Thoracic aorta (tissue), 2 donors: ENCODE results near the gene CGB3. TPM values are rescaled to one million over a fixed set of nuclear protein-coding genes. Genes with fewer than 3 reads are reported as not detected.
"Not testable (repeated sequence)": the region's sequence is repeated elsewhere in the genome, so short reads cannot be mapped to it uniquely, and the experiment has no call there.

Experiments
- ATAC-seq: fragments of 150-250 bp; one replicate; pipeline ENCODE4 v1.8.0; 2017; ENCODE audit warnings: low read depth; ENCODE audit not compliant: insufficient number of reproducible peaks, low FRiP score
- DNase-seq: peaks from one replicate; pipeline ENCODE4 v3.0.0-alpha.2; 2020; ENCODE audit warnings: low spot score
- H3K27ac ChIP-seq, 2 donors: fragments of 200-600 bp; sonication (generic); 1 replicate in 1 of 2; 2 replicates in 1 of 2; pipeline ENCODE4 v1.5.1; 2016; ENCODE audit warnings: mild to moderate bottlenecking in 2 of 2, moderate library complexity in 2 of 2
- H3K27me3 ChIP-seq: fragments of 200-600 bp; sonication (generic); replicated peaks from 2 replicates; pipeline ENCODE4 v1.6.0; 2016; ENCODE audit warnings: mild to moderate bottlenecking; ENCODE audit not compliant: insufficient read depth
- H3K36me3 ChIP-seq: fragments of 200-600 bp; sonication (generic); one replicate; pipeline ENCODE4 v1.5.1; 2016
- H3K4me1 ChIP-seq, 2 donors: fragments of 200-600 bp; sonication (generic); 1 replicate in 1 of 2; 2 replicates in 1 of 2; pipeline versions ENCODE4 v1.5.1 to v1.6.0; 2016; ENCODE audit warnings: low read depth in 2 of 2, mild to moderate bottlenecking in 1 of 2; ENCODE audit not compliant: control insufficient read depth in 1 of 2
- H3K4me3 ChIP-seq: fragments of 200-600 bp; sonication (generic); 2 replicates; pipeline ENCODE4 v1.5.1; 2016; ENCODE audit warnings: mild to moderate bottlenecking
- H3K9me3 ChIP-seq: fragments of 200-600 bp; sonication (generic); 2 replicates; pipeline ENCODE4 v1.5.1; 2016
- total RNA-seq, 2 donors: library from RNA; depleted of rRNA; stranded (reverse); fragments of >200 nt; gene quantifications; one replicate each; pipeline versions ENCODE4 v1.1.0 to v1.2.3, GENCODE V29; 2016
- TF ChIP-seq, protein P1 (sequence below): fragments of 200-600 bp; sonication (generic); IDR thresholded peaks from one replicate; pipeline ENCODE4 v1.5.1; 2019; ENCODE audit warnings: antibody characterized with exemption

CGB3 gene
- total RNA-seq, 2 donors from 2014 or later = not detected

DNA sequence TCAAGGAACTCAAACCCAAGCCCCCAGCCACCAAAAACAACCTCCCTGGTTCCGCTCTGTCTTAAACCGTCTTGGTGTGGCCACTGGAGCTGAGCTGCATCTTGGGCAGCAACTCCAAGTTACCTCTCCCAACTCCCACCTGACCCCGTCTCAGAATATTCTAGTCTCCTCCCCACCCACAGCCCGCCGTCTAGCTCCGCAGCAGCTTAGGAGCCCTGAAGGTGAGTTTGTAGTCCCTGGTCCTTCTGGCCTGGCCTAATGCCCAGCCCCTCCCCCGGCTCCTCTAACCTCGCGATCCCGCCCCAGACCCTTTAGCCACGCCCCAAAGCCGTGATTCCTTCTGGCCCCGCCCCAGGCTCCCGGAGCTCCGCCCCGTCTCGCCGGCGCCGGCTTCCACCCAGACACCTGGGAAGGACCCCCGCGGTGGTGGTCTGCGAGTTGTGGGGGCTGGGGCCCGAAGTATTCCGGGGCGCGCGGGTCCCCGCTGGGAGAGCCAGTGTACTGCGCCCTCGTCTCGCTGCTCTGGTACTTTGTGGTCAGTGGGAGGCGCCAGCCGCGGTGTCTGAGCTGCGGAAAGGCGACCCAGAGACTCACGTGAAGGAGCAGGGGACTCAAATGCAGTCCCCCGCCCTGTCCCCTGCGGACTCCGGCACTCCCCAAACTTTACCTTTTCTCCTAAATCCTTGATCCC, 4.7 kb downstream of the CGB3 start:
- TF ChIP-seq, protein P1, sequence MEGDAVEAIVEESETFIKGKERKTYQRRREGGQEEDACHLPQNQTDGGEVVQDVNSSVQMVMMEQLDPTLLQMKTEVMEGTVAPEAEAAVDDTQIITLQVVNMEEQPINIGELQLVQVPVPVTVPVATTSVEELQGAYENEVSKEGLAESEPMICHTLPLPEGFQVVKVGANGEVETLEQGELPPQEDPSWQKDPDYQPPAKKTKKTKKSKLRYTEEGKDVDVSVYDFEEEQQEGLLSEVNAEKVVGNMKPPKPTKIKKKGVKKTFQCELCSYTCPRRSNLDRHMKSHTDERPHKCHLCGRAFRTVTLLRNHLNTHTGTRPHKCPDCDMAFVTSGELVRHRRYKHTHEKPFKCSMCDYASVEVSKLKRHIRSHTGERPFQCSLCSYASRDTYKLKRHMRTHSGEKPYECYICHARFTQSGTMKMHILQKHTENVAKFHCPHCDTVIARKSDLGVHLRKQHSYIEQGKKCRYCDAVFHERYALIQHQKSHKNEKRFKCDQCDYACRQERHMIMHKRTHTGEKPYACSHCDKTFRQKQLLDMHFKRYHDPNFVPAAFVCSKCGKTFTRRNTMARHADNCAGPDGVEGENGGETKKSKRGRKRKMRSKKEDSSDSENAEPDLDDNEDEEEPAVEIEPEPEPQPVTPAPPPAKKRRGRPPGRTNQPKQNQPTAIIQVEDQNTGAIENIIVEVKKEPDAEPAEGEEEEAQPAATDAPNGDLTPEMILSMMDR = no peak
- no peak overlapping the region for H3K27ac ChIP-seq
- no peaks in the 10 kb centered on the region for H3K27me3 ChIP-seq
- no peak for DNase-seq
- no peak for ATAC-seq
- H3K9me3 ChIP-seq = no peaks in the 10 kb centered on the region
- H3K36me3 ChIP-seq = peaks cover 5% of the 10 kb centered on the region
- peaks cover 15 to 24% of the 10 kb centered on the region in 2 donors for H3K4me1 ChIP-seq
- H3K4me3 ChIP-seq = peak overlapping the region; percentile 73

DNA sequence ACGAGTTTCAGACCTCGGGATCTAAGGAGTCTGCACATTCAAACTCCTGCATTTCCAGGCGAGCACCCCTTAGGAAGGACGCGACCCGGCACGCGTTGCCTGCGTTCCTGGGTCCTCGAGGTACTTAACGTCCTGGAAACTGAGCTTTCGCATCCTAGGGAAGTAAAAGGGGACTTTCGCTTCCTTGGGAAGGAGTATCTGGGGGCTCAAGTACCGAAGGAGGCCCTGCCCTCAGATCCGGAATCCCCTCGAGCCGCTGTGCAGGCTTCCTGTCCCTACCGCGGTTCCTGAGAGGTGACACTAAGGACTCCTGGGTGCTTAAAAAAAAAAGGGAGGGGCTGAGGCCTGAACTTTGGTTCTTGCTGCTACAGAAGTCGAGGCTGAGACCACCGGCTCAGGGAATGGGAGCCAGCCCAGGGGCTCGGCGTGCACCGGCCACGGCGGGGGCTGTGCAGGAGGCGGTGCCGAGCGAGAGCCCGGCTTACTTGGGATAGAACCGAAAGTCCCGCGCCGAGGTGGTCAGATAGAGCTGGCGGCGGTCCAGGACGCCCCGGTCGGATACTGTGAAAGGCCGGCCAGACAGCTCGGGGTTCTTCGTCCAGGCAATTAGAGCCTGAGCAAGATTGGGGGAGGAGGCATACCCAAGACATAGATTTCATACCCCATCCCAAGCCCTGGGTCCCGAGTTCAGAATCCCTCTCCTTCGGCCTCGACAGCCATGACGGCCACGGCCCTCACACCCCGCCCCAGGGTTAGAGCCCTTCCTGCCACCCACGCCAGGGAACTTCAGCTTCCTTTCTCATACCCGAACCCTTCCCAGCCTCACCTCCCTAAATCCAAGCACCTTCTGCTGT, 5.5 kb downstream of the CGB3 start:
- not testable (repeated sequence) for H3K9me3 ChIP-seq, ATAC-seq, H3K27me3 ChIP-seq, H3K36me3 ChIP-seq, DNase-seq, H3K27ac ChIP-seq
- Histone ChIP-seq H3K4me3 (peak overlapping the region; percentile 73), H3K4me1 (peaks cover 15 to 24% of the 10 kb centered on the region in 2 donors)

DNA sequence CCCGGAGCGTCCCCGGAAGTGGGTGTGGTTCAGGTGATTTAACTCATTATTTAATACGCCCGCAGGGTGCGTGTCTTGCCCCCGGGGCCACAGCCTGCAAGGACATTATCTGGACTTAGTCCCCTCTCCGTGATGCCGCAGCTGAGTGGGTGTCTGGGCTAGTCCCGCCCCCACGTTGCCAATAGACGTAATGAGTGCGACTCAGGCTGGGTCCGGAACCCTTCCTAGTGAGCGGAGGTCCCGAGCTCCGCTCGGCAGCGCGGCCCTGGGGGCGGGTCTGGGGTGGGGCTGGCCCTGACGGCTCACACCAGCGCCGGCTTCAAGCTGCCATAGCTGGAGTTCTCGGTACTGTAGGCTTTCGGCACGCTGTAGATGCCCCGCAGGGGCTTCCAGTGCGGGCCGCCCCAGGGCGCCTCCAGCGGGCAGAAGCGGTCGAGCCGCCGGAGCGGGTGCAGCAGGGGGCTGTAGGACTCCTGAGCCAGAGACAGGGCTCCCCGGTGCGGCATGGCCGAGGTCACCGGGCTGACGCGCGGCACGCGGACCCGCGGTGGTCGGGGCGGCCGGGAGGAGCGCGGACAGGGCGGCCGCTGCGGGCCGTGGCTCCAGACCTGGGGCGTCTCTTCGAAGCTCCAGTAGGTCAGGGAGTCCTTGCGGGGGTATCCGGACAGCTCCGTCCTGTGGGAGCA, 6.3 kb downstream of the CGB3 start:
- peaks cover 15 to 24% of the 10 kb centered on the region in 2 donors for H3K4me1 ChIP-seq
- H3K27me3 ChIP-seq = no peaks in the 10 kb centered on the region
- DNase-seq = no peak
- H3K9me3 ChIP-seq = no peaks in the 10 kb centered on the region
- no peak overlapping the region for H3K27ac ChIP-seq
- H3K36me3 ChIP-seq = peaks cover 5% of the 10 kb centered on the region
- TF ChIP-seq, protein P1 = peak; percentile 54
- no peak for ATAC-seq
- H3K4me3 ChIP-seq = peak overlapping the region; percentile 73

DNA sequence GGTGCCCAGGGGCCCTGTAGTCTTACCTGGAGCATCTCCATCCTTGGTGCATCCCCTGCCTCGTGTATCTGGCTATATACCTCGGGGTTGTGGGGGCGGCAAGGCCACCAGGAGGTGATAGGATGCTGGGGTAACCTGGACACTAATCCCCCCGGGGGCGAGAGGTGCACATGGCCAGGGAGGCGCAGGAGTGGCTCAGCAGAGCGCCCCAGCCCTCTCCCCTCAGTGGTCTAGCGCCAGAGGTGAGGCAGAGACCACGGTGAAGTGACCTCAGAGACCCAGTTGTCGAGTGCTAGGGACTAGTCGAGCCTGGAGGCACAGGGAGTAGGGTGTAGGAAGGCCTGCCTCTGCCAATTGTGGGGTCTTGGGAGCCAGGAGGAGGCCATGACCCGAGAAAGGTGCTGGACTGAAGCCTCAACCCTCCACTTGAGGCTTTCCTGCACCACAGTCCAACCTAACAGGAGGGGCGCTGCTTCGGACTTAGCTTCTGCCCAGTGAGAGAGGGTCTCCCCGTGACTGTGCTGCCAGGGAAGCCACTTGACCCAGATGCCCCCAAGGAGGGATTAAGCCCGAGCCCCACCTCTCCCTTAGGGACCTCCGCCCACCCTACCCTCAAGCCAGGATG, 7.0 kb downstream of the CGB3 start, which contains the start of gene LHB:
LHB (minus strand) TSS at position 51 of the 625 bp plus-strand sequence; CDS start at position 41, 10 bp downstream.
- TF ChIP-seq, protein P1 = no peak
- no peak for ATAC-seq
- no peak for DNase-seq
- Histone ChIP-seq H3K4me1 (peaks cover 15 to 24% of the 10 kb centered on the region in 2 donors), H3K27me3 (no peaks in the 10 kb centered on the region), H3K9me3 (no peaks in the 10 kb centered on the region), H3K27ac (no peak within 1 kb of the TSS), H3K4me3 (peak within 1 kb of the TSS; percentile 73), H3K36me3 (peaks cover 5% of the 10 kb centered on the region)

DNA sequence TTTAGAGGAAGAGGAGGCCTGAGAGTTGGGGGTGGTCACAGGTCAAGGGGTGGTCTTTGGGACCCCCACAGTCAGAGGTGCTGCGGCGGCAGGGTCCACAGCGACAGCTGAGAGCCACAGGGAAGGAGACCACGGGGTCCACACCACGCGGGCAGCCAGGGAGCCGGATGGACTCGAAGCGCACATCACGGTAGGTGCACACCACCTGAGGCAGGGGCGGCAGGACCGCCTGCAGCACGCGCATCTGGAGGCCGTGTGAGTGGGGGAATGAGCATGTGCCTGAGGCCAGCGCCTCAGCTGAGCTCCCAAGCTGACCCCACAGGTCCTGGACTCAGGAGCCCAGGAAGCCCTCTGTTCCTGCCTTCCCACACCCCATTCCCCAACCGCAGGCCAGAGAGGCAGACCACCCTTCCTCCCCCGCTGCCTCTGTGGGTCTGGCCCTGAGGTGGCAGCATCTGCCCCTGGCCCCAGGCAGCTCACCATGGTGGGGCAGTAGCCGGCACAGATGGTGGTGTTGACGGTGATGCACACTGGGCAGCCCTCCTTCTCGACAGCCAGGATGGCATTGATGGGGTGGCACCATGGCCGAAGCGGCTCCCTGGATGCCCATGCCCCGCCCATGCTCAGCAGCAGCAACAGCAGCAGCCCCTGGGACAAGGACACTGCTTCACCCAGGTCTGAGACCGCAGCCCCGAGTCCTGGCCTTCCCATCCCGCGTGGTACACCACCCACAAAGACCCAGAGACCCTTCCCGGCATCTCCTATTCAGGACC, 7.9 kb downstream of the CGB3 start:
- ATAC-seq (no peak), DNase-seq (no peak)
- H3K27me3 ChIP-seq = no peaks in the 10 kb centered on the region
- H3K27ac ChIP-seq = no peak overlapping the region
- H3K4me3 ChIP-seq = no peak overlapping the region
- TF ChIP-seq, protein P1 = no peak
- H3K4me1 ChIP-seq = peaks cover 15 to 24% of the 10 kb centered on the region in 2 donors
- H3K9me3 ChIP-seq = no peaks in the 10 kb centered on the region
- peaks cover 12% of the 10 kb centered on the region for H3K36me3 ChIP-seq
